Activated CD8-positive, alpha-beta T cell treated with anti-CD3 and anti-CD28 coated beads, Interleukin-2, amount 10 ng/mL, durations not matched to agents 7 days and 5 days (primary cell): ENCODE results near the gene PLXND1. TPM values are rescaled to one million over a fixed set of nuclear protein-coding genes. Genes with fewer than 3 reads are reported as not detected.

Experiments used
- ATAC-seq: fragments of 150-1000 bp; cut with Tn5 transposase; one replicate; pipeline ENCODE4 v1.10.0; 2021; ENCODE audit warnings: moderate library complexity
- CTCF ChIA-PET: fragments of 350-600 bp; sonication (Branson Sonifier 250); formaldehyde crosslinking; loops from one replicate; lab custom pipeline; 2021; ENCODE audit warnings: antibody characterized with exemption; lab: Charles Lee
- POLR2A ChIA-PET: fragments of 350-600 bp; sonication (Branson Sonifier 250); formaldehyde crosslinking; loops from one replicate; lab custom pipeline; 2021; ENCODE audit warnings: antibody characterized with exemption; lab: Charles Lee
- DNase-seq: peaks from one replicate; pipeline ENCODE4 v3.0.0-alpha.2; 2020
- H3K27ac Mint-ChIP-seq: one replicate; pipeline ENCODE4 v1.8.0; 2021; ENCODE audit warnings: mild to moderate bottlenecking, mixed read lengths
- H3K27me3 Mint-ChIP-seq: one replicate; pipeline ENCODE4 v1.8.0; 2021; ENCODE audit warnings: low read depth, mixed read lengths
- H3K36me3 Mint-ChIP-seq: one replicate; pipeline ENCODE4 v1.8.0; 2021; ENCODE audit warnings: low read depth, mixed read lengths
- H3K4me1 Mint-ChIP-seq: one replicate; pipeline ENCODE4 v1.8.0; 2021; ENCODE audit warnings: low read depth, mixed read lengths
- H3K4me3 Mint-ChIP-seq: one replicate; pipeline ENCODE4 v1.8.0; 2021; ENCODE audit warnings: mild to moderate bottlenecking, mixed read lengths
- H3K9me3 Mint-ChIP-seq: one replicate; pipeline ENCODE4 v1.8.0; 2022; ENCODE audit warnings: mixed read lengths; ENCODE audit not compliant: insufficient read depth
- total RNA-seq, 2 experiments: library from RNA; stranded (reverse); gene quantifications; one replicate each; pipeline ENCODE4 v1.2.3, GENCODE V29; 2021

PLXND1 gene
- total RNA-seq, 2 experiments from 2014 or later: 3.7 to 4.1 TPM

DNA sequence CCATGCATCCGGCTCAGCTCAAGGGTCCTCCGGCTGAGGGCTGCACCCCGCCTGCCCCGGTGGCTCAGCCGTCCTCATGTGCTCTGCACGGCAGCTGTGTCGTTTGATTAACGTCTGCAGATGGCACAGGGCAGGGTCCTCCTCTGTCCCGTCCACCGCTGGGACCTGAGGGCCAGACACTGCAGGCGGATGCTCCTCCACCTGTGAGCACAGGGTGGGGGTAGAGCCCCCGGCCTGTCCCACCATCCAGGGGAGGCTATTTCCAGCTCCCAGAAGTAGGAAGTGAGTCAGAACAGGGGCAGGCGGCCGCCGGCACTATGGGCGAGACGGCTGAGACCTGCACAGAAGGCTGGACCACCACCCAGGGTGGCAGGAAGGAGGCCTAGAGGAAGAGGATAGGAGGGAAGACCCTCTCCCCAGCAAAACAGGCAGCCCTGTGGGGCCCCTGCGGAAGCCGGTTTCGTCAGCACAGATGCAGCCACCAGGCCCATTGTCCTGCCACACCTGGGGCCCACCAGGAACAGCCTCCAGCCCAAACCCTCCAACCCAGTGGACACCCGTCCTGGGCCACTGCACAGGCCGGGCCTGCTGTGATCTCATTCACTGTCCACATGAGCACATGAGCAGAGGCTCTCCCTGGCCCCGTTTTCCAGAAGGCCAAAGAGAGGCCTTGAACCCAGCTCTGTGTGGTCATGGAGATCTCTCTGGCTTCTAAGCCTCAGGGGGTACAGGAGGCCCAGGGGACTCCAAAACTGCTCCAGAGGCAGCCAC lies 12.6 kb upstream of the PLXND1 start:
- Mint-ChIP-seq H3K9me3 (no peaks in the 10 kb centered on the region), H3K4me3 (no peak overlapping the region), H3K36me3 (no peaks in the 10 kb centered on the region), H3K4me1 (peaks cover 7% of the 10 kb centered on the region), H3K27ac (no peak overlapping the region), H3K27me3 (peaks cover 3% of the 10 kb centered on the region)
- DNase-seq (no peak), ATAC-seq (no peak)
- POLR2A ChIA-PET: no interaction called here
- CTCF ChIA-PET: interaction anchor here (0.9 to 1.0 kb wide), 2 partner anchors 129 to 236 kb away, joined by 3 read pairs; no protein-coding TSS in a partner anchor

DNA sequence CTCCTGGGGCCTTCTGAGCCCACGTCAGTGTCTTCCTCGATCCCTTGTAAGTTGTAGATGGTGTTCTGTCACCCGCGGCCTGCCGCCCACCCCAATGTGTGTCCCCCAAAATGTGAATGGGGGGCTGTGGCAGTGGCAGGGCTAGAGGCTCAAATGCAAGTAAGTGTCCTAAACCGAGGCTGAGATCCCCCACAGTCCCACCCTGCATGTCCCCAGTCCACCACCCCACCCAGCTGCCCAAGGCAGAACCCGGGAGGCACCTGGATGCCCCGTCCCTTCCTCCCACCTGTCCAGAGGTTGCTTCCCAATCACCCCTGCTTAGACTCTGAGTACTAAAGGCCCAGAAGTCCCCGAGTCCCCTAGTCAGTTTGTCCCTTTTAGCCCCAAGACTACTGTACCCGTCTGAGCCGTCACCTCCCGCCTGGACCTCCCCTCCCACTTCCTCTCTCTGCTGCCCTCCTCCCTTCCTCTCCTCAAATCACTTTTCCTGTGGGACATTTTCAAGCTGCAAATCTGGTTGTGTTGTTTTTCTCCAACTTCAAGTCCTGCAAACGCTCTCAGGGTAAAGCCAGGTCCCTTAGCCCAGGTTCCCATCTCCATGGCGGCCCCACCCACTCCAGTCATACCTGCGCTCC lies 11.8 kb upstream of the PLXND1 start:
- ATAC-seq (no peak), DNase-seq (no peak)
- H3K4me3 Mint-ChIP-seq: no peak overlapping the region
- POLR2A ChIA-PET: no interaction called here
- H3K27me3 Mint-ChIP-seq: peaks cover 3% of the 10 kb centered on the region
- H3K4me1 Mint-ChIP-seq: peaks cover 7% of the 10 kb centered on the region
- no peaks in the 10 kb centered on the region for H3K36me3 Mint-ChIP-seq
- CTCF ChIA-PET: interaction anchor here (0.9 to 1.7 kb wide), 3 partner anchors 9 to 235 kb away, joined by 3 to 6 read pairs (median 3); no protein-coding TSS in a partner anchor
- H3K27ac Mint-ChIP-seq: no peak overlapping the region
- no peaks in the 10 kb centered on the region for H3K9me3 Mint-ChIP-seq

DNA sequence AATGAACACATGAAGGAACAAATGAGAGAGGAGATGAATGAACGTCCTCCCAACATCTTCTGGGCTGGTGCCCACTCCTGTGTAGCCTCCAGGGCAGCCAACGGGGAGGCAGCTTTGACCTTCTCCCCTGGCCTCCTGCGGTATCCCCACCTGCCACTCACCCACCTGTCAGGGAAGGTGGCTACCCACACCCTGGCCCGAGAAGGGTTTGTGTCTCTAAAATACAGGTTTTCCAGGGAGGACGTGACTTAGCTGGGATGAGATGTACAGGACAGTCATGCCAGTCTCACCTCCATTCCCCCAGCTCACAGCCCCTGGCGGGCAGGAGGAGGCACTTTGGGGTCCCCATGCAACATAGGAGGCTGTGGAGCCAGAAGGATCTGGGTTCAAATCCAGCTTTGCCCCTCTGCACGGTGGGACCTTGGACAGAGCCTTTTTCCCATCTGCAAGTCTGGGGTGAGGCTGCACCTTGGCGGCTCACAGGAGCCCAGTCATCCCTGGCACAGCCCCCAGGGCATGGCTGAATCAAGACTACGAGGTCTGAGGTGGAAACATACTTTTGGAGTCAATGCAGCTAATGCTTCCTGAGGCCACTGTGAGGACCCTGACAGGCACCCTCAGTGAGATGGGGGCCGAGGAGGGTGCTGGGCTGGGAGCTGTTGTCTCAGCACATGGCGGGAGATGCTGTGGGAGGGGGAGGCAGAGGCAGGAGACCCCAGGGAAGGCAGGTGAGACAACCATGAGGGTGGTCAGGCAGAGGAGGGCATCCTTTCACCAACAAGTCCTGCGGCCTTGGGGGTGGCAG lies 11.1 kb upstream of the PLXND1 start:
- POLR2A ChIA-PET: no interaction called here

DNA sequence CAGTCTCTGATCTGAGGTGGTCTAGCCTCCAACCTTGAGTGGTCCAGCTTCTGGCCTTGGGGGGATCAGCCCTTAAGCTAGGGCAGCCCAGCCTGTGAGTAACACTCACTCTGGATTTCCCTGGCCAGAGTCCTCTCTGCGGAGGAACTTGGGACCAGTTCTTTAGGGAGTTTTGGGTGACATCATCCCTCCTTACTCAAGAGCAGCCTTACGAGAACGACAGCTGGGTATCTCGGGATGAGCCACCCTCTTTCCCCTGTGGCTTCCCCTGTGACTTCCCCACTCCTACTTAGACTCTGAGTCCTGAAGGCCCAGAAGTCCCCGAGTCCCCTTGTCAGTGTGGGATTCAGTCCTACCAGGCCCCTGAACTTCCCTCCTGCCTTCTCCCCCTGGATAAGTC lies 10.2 kb upstream of the PLXND1 start:
- no peak overlapping the region for H3K4me3 Mint-ChIP-seq
- ChIA-PET POLR2A (no interaction called here), CTCF (interaction anchor here (1.7 kb wide), 1 partner anchor 11 kb away, joined by 6 read pairs; no protein-coding TSS in a partner anchor)
- DNase-seq (no peak), ATAC-seq (no peak)
- peaks cover 7% of the 10 kb centered on the region for H3K4me1 Mint-ChIP-seq
- H3K27me3 Mint-ChIP-seq: peaks cover 3% of the 10 kb centered on the region
- H3K27ac Mint-ChIP-seq: no peak overlapping the region
- H3K9me3 Mint-ChIP-seq: no peaks in the 10 kb centered on the region
- no peaks in the 10 kb centered on the region for H3K36me3 Mint-ChIP-seq

More for the DNA sequence above, 11.1 kb upstream of the PLXND1 start:
- DNase-seq: no peak
- H3K4me1 Mint-ChIP-seq: peaks cover 7% of the 10 kb centered on the region
- H3K4me3 Mint-ChIP-seq: no peak overlapping the region
- no peaks in the 10 kb centered on the region for H3K9me3 Mint-ChIP-seq
- H3K27me3 Mint-ChIP-seq: peaks cover 3% of the 10 kb centered on the region
- no peak for ATAC-seq
- H3K27ac Mint-ChIP-seq: no peak overlapping the region
- no peaks in the 10 kb centered on the region for H3K36me3 Mint-ChIP-seq
- CTCF ChIA-PET: interaction anchor here (0.7 to 1.7 kb wide), 2 partner anchors 10 to 127 kb away, joined by 3 to 6 read pairs; no protein-coding TSS in a partner anchor

DNA sequence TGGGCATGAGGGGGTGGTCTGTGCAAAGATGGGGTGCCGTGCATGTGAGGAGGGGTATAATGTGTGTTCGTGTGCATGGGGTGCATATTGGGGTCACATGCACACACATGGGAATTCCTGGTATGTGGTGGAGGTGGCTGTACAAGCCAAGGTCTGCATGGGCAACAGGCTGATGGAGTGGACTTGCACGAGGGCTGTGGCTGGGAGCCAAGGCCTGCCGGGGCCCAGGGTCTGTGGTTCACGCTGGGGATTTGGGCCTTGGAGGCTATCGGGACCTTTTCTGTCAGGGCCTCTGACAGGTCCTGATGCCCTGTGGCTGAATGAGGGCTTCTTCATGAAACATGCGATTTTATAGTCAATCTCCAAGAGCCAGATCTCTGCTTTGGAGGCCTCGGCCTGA lies 9.8 kb upstream of the PLXND1 start:
- H3K9me3 Mint-ChIP-seq: no peaks in the 10 kb centered on the region
- ChIA-PET CTCF (no interaction called here), POLR2A (no interaction called here)
- H3K4me3 Mint-ChIP-seq: no peak overlapping the region
- ATAC-seq (no peak), DNase-seq (no peak)
- H3K27me3 Mint-ChIP-seq: peaks cover 3% of the 10 kb centered on the region
- peaks cover 7% of the 10 kb centered on the region for H3K4me1 Mint-ChIP-seq
- no peak overlapping the region for H3K27ac Mint-ChIP-seq
- no peaks in the 10 kb centered on the region for H3K36me3 Mint-ChIP-seq

DNA sequence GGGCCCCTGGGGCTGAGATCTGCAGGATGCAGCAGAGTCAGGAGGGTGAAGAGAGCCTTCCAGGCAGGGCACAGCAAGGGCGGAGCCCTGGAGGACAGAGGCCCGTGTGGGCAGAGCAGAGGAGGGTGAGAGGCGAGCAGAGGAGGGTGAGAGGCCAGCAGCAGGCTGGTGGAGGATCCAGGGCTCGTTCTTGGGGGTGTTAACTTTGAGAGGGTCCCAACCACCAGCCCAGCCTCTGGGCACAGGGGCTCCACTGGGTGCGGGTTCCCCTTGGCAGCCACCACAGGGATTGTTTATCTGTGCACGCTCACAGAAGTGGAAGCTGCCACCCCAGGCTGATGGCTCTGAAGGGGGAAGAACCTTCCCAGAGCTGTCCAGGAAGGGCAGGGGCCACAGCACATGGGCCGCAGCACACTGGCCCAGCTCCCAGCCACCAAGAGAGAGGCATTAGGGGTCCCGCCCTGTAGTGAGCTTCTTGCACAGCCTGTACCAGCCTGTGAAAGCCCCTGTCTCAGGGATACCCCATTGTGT lies 9.3 kb upstream of the PLXND1 start:
- ChIA-PET CTCF (no interaction called here), POLR2A (no interaction called here)
- H3K27me3 Mint-ChIP-seq: peaks cover 3% of the 10 kb centered on the region
- no peaks in the 10 kb centered on the region for H3K9me3 Mint-ChIP-seq
- H3K27ac Mint-ChIP-seq: no peak overlapping the region
- H3K4me1 Mint-ChIP-seq: peaks cover 7% of the 10 kb centered on the region
- no peaks in the 10 kb centered on the region for H3K36me3 Mint-ChIP-seq
- DNase-seq (no peak), ATAC-seq (no peak)
- no peak overlapping the region for H3K4me3 Mint-ChIP-seq

DNA sequence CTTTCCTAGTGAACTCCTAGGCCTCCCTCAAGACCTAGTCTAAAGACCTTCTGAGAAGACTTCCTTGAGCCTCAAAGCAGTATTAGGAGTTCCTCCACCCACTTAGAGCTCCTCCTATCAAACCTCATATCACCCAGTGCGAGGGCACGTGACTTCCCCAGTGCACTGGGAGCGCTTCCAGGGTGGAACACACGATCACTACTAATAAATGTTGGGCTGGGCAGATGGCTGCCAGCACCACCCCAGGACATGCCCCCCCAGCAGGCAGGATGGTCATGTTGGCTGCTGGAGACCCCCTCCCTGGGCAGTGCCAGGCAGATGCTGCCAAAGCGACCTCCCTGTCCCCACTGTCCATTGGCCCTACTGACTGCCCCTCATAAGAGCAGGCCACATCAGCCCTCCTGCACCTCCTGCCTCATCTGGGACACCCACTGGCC lies 8.5 kb upstream of the PLXND1 start:
- Mint-ChIP-seq H3K36me3 (no peaks in the 10 kb centered on the region), H3K9me3 (no peaks in the 10 kb centered on the region), H3K4me3 (no peak overlapping the region), H3K27ac (no peak overlapping the region), H3K27me3 (peaks cover 3% of the 10 kb centered on the region), H3K4me1 (peaks cover 7% of the 10 kb centered on the region)
- DNase-seq (no peak), ATAC-seq (no peak)
- CTCF ChIA-PET: interaction anchor here (1.6 kb wide), 1 partner anchor 125 kb away, joined by 3 read pairs; no protein-coding TSS in a partner anchor
- POLR2A ChIA-PET: no interaction called here

DNA sequence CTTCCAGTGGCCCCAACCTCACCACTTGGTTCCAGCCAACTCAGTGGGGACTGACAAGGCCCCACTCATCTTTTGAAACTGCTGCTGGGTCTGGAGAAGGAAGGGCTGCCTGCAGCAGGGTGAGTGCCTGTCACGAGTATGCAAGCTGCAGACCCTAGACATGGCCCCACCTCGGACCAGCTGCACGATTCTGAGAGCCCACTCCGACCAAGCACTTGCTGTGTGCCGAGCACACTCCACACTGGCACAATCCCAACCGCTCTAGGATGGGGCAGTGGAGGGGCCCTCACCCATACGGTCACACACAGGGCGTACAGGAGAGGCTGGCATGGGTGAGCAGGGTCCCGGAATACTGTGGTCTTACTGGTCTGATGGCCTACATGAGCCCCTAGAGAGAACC lies 8.0 kb upstream of the PLXND1 start:
- Mint-ChIP-seq H3K9me3 (no peaks in the 10 kb centered on the region), H3K27ac (no peak overlapping the region), H3K36me3 (no peaks in the 10 kb centered on the region), H3K4me3 (no peak overlapping the region), H3K4me1 (peaks cover 7% of the 10 kb centered on the region), H3K27me3 (peaks cover 7% of the 10 kb centered on the region)
- ChIA-PET CTCF (interaction anchor here (1.6 kb wide), 1 partner anchor 124 kb away, joined by 3 read pairs; no protein-coding TSS in a partner anchor), POLR2A (no interaction called here)
- DNase-seq (no peak), ATAC-seq (no peak)

DNA sequence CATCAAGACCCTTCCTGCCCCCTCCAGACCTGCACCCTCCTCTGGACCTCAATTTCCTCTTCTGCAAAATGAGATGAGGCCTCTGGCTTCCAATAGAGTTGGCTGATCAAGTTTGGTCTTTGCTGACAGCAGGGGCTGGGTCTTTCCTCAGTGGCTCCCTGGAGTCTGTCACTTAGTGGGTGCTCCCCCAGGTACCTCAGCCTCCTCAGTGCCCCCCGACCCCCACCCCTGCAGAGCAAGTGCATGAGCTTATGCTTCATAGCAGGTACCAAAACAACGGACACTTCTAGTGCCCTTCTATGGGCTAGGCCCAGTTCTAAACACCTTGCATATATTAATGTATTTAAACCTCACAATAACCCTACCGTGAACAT lies 6.9 kb upstream of the PLXND1 start:
- ChIA-PET CTCF (no interaction called here), POLR2A (no interaction called here)
- Mint-ChIP-seq H3K4me1 (peaks cover 1% of the 10 kb centered on the region), H3K4me3 (no peak overlapping the region), H3K9me3 (no peaks in the 10 kb centered on the region), H3K27me3 (peaks cover 15% of the 10 kb centered on the region), H3K36me3 (no peaks in the 10 kb centered on the region), H3K27ac (no peak overlapping the region)
- DNase-seq (no peak), ATAC-seq (no peak)

DNA sequence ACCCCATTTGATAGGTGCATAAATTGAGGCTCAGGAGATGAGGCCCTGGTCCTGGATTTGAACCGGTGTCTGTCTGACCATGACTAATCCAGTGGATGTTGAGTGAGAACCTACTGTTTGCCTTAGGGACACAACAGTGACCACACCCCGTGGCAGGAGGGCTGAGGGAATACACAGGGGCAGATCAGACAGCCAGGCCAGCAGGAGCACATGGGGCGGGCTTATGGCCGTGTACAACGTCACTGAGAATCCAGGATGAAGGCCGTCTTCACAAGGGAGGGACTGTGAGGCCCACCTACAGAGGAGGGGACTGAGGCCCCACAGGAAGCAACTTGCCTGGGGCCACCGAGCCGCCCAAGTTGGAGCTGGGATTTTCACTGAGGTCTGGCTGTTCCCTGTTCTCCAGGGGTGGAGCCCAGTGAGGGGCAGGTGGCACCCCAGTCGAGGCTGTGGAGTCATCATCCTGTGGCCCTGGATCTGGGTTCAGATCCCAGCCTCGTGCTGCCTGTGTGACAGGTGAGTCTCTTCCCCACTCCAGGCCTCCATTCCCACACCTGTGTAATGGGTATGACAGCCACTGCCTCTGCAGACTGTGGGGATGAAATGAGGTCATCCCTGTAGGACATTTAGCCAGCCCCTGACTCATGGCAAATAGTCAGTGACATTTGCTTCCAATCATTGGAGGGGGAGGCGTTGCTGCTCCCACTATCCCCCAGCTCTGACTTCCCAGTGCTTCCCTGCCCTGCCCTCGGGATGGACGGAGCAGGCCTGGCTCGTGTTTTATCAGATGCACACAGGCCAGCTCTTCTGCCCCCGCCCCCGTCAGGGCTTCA lies 6.3 kb upstream of the PLXND1 start:
- DNase-seq (no peak), ATAC-seq (no peak)
- H3K9me3 Mint-ChIP-seq: no peaks in the 10 kb centered on the region
- ChIA-PET POLR2A (no interaction called here), CTCF (no interaction called here)
- H3K4me3 Mint-ChIP-seq: no peak overlapping the region
- no peaks in the 10 kb centered on the region for H3K36me3 Mint-ChIP-seq
- no peaks in the 10 kb centered on the region for H3K4me1 Mint-ChIP-seq
- H3K27me3 Mint-ChIP-seq: peaks cover 18% of the 10 kb centered on the region
- H3K27ac Mint-ChIP-seq: no peak overlapping the region
